ENCODE measurements around the gene BCL11A.
"Not testable (repeated sequence)": the region's sequence is repeated elsewhere in the genome, so short reads cannot be mapped to it uniquely, and the experiment has no call there.

BCL11A gene

GRCh38 chr2:60422826-60423483, 130.5 kb downstream of the BCL11A start:
- DNase-seq, result no peak

- not testable (repeated sequence) for DNase-seq
Observed at GRCh38 chr2:60417210-60417609, 136.2 kb downstream of the BCL11A start.

- DNase-seq, result no peak
Observed at GRCh38 chr2:60416221-60417008, 137.0 kb downstream of the BCL11A start.

GRCh38 chr2:60415814-60416213, 137.6 kb downstream of the BCL11A start:
- DNase-seq, result no peak

- DNase-seq, result no peak
Observed at GRCh38 chr2:60414495-60415138, 138.8 kb downstream of the BCL11A start.

GRCh38 chr2:60413814-60414168, 139.7 kb downstream of the BCL11A start:
- DNase-seq, result no peak

- no peak for DNase-seq
Observed at GRCh38 chr2:60413069-60413813, 140.2 kb downstream of the BCL11A start.

- DNase-seq, result no peak
Observed at GRCh38 chr2:60412620-60413019, 140.8 kb downstream of the BCL11A start.

- no peak for DNase-seq
Observed at GRCh38 chr2:60412027-60412426, 141.4 kb downstream of the BCL11A start.

- DNase-seq, result no peak
Observed at GRCh38 chr2:60411295-60411694, 142.2 kb downstream of the BCL11A start.

GRCh38 chr2:60410456-60411146, 142.9 kb downstream of the BCL11A start:
- DNase-seq, result no peak

GRCh38 chr2:60409531-60409871, 144.0 kb downstream of the BCL11A start:
- DNase-seq, result no peak

GRCh38 chr2:60408811-60409530, 144.5 kb downstream of the BCL11A start:
- no peak for DNase-seq

GRCh38 chr2:60408207-60408606, 145.2 kb downstream of the BCL11A start:
- DNase-seq, result no peak

- no peak for DNase-seq
Observed at GRCh38 chr2:60407398-60407797, 146.1 kb downstream of the BCL11A start.

GRCh38 chr2:60406192-60406591, 147.3 kb downstream of the BCL11A start:
- DNase-seq, result no peak

GRCh38 chr2:60405271-60405919, 148.1 kb downstream of the BCL11A start:
- DNase-seq, result no peak

All from NCI-H2081 (cell line).